GM21825 (cell line): ENCODE measurements around the gene NWD2.
"Not testable (repeated sequence)": the region's sequence is repeated elsewhere in the genome, so short reads cannot be mapped to it uniquely, and the experiment has no call there.

ENCODE experiments used
- ATAC-seq: cut with Tn5 transposase; IDR thresholded peaks from one replicate; pipeline ENCODE4 v1.9.1; 2021; ENCODE audit warnings: mild to moderate bottlenecking, moderate library complexity; ENCODE audit not compliant: unreplicated experiment

NWD2 gene, protein sequence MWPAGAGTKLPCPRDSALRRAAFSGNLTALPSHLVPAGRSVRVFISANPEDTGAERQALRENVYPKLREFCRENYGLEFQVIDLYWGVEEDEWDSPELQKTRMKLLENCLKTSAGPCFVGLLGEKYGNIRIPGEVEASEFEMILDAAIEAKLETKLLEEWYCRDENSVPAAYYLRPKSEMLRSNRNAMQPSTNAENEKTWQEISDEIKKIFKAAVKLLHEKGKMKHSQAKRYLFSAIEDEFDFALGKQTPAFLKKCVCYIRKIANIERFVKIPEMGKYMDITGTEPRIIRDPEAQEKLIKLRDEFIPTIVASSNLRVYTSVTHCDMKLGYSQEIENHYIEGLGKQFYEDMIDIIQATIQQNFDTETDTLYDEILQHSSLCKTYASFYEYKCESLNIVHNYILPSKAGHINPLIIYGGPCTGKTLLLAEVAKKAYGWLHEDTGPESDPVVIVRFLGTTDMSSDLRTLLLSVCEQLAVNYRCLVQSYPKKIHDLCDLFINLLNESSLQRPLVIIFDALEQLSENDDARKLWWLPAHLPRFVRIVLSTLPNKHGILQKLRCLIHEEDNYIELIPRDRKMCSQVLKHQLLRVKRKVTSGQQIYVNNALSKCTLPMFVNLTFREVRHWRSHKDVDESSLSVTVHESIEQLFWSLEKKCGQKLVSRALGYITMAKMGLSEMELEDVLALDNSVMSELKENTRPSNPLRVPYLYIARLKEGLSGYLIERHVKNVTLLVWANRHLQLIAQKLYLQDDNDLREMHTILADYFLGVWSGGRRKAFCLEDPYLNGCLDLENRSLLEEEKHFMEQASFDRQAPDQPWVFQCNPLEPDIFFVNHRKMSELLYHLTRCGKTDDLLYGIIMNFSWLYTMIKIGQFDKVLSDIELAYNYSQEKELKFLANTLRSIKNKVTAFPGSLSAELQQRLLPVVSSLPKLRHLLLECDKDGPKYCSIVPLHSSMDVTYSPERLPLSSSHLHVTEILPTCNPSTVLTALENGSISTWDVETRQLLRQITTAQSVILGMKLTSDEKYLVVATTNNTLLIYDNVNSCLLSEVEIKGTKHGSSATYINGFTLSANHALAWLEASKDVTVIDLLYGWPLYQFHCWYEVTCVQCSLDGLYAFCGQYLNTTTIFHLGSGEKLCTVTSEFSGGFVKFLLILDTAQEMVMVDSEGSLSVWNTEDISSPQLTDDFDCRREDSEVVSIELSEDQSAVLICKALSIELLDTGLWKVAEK (N-terminal part only)

GRCh38 chr4:37244583-37245390 is at the start of gene NWD2:
Gene NWD2 (plus strand): TSS chr4:37244743. CDS start chr4:37245068, 325 bp downstream.
- ATAC-seq: no peak

DNA sequence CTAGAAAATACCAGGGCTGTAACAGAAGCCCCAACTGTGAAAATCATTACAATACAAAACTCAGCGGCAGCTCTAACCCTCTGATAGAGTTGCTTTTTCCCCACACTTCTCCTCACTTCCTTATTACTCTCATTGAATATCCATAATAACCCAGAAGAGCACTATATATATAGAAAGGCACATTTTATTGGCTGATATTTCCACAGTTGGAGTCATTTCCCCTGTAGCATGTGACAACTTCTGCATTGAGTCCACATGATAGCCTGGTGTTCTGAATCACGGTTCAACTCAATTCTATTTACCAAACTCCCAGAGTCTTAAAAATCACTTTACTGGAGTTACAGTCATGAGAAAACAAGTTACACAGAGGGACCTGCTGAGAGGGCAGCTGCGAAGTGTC is 46.6 kb upstream of the NWD2 start:
- no peak for ATAC-seq

- not testable (repeated sequence) for ATAC-seq
These were observed 39.8 kb upstream of the NWD2 start for GRCh38 chr4:37204740-37205139.

GRCh38 chr4:37216209-37216608 is 28.3 kb upstream of the NWD2 start:
- ATAC-seq: no peak

DNA sequence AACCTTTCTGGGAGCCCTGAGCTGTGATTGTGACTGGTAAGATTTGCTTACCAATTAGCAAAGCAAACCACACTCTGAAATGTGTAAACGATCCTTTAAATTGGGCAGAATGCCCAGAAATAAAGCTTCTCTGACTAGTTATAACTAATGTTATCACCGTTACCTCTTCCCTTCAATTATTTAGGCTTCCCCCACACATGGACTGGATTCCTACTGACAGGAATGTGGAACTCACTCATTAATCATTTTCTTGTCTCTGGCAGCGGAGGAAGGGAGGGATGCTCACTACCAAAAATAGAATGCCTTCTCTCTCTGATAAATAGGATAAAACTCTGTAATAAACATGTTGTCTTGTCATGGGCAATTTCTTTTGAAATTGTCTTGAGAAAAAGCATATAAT is 25.3 kb upstream of the NWD2 start:
- no peak for ATAC-seq

DNA sequence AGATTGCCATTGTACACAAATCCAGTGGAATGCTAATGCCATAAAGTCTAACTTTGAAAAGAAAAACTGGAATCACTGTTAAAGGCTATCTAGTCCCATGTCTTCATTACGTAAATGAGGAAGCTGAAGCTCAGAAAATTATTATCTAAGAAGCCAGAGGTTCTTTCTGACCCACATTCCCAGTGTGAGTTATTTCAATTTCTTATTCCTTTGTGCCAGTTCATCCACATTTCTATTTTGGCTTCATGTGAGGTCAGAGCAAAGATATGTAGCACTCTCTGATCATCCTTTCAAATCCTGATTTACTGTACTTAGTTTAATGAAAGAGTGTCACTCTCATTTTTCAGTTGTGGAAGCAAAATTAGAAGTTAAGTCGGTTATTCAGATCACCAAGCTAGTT is 24.6 kb upstream of the NWD2 start:
- ATAC-seq: no peak

DNA sequence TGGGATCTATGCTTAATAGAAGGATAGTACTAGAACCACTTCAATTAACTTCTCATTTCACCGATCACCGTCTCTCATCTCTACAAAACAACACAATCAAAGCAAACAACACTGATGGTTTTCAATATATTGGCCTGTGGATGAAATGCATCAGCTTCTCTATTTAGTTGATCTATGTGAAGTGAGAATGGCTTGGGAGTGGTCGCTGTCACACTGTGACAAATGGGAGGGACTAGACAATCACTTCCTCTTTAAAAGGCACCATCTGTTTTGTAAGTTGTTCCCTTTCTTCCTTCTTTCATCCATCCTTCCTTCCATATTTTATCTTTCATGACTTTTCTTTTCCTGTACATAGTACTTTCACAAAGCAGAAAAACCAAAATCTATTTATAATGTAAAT is 23.9 kb upstream of the NWD2 start:
- ATAC-seq: no peak

DNA sequence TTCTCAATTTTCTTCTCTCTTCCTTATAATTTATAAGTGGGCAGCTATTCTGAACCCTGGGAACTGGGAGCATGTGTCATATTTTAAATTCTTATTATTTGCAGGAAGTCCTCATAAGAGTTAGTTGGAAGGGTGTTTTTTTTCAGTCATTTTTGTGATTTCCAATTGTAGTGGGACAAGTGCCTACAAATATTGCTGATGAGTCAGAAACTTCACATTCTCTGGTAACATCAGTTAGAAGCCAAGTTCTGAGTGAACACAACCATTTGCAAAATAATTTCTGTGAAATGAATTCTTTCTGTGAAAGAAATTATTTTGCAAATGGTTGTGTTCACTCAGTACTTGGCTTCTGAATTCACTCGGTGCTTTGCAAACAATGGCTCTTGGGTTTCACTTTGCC is 20.8 kb upstream of the NWD2 start:
- ATAC-seq: no peak

GRCh38 chr4:37224854-37225253 is 19.7 kb upstream of the NWD2 start:
- no peak for ATAC-seq

DNA sequence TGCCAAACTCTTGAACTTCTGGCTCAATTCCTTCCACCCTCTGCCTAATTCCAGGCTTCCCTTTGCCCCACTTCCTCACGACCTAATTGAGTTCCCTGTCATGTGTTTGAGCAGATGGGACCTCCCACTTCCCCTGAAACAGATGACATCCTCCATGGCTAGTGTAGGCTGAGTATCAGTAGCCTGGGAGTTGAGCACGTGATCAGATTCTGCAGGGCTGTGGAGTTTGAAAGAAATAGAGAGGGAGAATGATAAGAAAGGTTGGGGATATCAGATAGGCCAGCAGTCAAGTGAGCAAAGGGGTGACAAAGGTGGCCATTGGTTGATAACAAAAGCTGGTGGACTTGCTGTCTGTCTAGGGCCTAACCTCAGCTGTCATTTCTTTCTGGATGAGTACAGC is 18.8 kb upstream of the NWD2 start:
- no peak for ATAC-seq

DNA sequence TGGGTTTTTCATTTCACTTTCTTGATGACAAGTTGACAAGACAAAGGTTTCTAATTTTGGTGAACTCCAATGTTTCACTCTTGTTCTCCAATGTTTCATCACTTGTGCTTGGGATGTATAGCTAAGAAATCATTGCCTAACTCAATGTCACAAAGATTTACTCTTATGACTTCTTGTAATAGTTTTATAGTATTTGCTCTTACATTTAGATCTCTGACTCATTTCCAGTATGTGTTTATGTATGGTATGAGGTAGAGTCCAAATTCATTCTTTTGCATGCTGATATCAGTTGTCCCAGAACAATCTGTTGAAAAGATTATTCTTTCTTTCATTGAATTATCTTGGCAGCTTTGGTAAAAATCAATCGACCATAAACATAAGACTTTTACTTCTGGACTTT is 12.2 kb upstream of the NWD2 start:
- ATAC-seq: no peak

GRCh38 chr4:37236165-37236564 is 8.4 kb upstream of the NWD2 start:
- ATAC-seq: no peak

GRCh38 chr4:37241647-37242046 is 2.9 kb upstream of the NWD2 start:
- ATAC-seq: no peak

DNA sequence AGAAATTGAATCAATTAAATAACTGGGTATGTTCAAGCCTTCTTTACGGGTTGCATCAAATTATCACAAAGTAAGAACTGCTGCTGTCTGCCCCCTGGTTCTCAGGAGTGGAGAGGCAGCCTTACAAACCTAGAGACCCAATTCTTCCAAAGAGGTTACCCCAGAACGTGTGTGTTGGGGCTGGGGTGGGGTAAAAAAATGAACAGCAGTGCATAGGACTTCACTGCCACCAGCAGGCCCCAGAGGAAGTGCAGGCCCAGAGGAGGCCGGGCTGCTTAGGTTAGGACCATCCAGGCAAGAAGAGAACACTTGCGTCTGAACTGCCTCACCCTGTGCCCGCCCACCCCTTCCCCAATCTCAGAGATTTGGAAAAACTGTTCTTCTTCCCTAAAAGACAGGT is 1.5 kb upstream of the NWD2 start:
- ATAC-seq: no peak

DNA sequence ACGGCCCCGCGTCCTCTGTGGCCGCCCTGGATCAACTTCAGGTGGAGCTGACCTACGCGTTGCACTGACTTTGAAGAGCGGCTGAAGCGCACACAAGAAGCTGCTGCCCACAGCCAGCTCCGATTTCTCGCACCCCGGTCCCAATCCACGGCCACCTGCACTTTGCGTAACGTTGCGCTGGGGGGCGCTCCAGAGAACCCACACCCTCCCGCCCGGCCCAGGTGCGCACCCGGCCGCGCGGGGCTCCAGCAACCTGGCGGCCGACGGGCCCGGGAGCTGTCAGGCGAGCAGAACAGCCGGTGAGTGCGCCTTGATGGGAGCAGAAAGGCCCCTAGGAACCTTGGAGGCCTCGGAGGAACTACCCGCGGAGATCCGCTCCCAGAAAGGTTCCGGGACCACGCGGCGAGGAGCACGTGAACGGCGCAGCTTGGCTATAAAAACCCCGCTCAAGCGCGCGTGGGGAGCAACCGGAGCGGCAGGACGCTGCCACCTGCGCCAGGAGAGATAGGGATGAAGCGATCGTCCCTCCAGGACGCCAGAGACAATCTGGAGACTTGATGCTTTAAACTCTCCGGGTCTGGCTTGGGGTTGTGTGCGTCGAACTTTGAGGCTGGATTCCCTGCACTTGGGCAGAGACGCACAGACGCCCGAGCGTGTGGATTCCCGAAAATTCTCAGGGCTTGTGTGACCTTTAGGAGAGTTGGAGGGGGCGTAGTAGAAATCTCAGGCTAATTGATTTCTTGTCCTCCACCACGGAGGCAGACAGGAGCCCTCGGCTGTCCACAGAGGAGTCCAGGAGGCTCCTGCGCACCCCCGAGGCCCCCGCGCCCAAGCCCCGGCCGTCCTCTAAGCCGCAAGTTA is 591 bp upstream of the NWD2 start:
- no peak for ATAC-seq

DNA sequence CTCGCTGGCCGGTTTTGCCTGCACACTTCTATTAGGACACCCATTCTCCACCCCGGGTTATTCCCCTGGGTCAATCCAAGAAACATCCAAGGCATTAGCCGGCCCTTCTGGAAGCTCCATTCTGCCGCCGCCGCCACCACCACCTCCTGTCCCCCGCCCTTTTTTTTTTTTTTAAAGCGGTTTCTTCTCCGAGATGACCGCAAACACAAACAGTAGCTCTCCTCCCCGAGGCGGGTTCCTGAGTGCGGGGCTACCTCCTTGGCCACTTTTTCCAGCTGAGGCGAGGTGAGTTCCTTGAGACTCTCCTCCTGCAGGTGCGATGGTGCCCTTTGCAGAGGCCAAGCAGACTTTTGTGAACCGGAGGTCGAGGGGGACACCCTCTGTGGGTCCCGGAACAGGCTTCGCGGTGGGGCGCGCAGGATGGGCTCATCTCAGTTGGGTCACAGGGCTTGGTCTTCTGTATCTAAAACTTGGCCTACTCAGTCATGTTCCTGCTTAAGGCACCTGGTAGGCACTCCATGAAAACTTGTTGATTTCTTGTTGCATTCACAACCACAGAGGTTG is 930 bp downstream of the NWD2 start:
- no peak for ATAC-seq

- no peak for ATAC-seq
These were observed 2.3 kb downstream of the NWD2 start for GRCh38 chr4:37246891-37247290.

GRCh38 chr4:37258221-37258620 is 13.7 kb downstream of the NWD2 start:
- no peak for ATAC-seq

- ATAC-seq: no peak
These were observed 23.8 kb downstream of the NWD2 start for GRCh38 chr4:37268319-37268718.
